DMS53 treated with DMSO at 0.1 percent for 48 hours (cell line): ENCODE results near the gene LRRTM3.

Source experiments
- DNase-seq: peaks from one replicate; lab custom pipeline; 2025; ENCODE audit not compliant: unreplicated experiment; lab: John Stamatoyannopoulos, UW

LRRTM3 gene

DNA sequence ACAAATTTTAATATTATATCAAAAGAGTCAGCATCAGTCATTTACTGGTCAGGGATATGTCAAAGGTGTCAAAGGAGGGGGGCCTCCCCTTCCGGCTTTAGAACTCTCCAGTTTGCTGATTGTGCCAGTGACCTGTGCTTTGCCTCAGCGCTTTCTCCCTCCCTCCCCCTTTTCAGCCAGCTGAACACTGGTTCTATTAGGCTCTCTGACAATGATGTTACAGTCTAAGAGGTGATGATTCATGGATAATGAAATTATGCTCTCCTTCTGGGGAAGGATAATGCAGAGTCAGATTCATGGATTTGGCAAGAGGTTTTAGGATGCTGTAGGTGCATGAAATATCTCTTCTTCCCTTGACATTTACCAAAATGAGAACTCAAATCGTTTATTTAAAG is 6.1 kb downstream of the LRRTM3 start:
- no peak for DNase-seq

DNA sequence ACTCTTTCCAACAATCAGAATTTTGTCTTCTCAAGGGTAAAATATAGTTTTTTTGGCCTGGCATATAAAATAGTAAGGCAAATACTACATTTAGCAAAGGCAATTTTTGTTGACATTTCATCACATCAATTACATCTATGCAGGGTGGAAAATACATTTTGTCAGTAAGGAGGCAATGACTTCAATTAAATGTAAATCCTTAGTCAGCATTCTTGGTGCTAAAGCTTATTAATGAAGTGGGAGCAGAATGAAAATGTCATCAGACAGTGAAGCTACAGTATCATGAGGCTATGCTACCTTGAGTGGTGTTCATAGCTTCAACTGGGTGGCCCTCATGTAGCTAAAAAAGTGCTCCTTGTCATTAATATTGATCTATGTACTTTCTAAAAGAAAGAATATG is 8.9 kb downstream of the LRRTM3 start:
- no peak for DNase-seq

DNA sequence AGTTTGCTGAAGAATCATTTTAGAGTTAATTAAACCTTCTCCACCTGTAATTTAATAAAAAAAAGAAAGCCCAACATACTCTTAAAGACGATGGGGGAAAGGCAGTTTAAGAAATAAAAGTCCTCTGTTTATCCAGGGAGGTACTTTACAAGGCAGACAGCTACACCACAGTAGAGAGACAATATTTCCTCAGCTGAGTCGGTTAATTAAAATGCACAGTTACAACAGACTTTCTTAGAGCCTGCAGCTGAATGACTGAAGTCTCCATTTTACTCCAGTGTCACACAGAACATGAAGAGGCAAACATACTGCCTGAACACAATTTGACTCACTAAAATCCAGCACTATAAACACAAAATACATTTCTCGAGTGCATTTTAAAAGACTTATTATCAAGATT is 15.1 kb downstream of the LRRTM3 start:
- no peak for DNase-seq

DNA sequence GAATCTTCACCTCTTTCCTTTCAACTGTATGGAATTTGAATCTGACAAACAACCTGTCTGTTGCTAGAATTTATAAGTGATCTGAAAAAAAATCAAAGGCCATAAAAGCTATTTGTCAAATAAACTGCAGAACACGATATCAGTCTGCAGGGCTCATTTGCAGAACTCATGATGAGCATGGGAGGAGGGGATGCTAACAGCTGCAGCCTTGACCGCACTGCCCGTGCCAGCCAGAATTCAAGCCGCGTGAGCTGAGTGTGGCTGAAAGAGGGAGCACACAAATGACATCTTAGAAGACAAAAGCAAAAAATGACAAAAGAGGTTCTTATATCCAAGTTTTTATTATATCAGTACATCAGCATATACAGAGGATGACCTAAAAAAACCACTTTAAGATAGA is 15.7 kb downstream of the LRRTM3 start:
- no peak for DNase-seq

DNA sequence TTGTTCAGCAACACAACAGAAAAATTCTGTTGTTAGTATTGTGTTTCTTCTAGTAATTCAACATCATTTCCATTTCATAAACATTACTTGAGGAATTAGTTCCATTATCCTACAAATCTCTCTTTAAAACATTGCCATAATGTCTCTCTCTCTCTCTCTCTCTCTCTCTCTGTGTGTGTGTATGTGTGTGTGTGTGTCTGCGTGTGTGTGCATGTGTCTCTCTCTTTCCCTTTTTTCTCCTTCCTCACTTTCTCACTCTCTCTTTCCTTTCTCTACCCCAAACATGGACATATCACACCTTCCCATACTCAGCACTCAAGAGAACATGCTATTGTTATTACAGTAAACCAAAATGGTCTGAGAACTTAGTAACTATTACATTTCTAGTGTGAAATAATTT is 16.6 kb downstream of the LRRTM3 start:
- DNase-seq = no peak

DNA sequence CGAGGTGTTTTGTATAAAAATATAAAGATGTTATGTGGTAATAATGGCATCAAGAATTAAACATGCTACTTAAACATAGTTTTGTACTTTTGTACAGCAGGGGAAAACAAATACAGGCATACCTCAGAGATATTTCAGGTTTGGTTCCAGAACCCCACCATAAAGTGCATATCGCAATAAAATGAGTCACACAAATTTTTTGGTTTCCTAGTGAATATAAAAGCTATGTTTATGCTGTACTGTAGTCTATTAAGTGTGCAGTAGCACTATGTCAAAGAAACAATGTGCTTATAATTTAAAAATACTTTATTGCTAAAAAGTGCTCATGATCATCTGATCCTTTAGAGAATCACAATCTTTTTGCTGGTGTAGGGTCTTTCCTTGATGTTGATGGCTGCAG is 17.8 kb downstream of the LRRTM3 start:
- no peak for DNase-seq

DNA sequence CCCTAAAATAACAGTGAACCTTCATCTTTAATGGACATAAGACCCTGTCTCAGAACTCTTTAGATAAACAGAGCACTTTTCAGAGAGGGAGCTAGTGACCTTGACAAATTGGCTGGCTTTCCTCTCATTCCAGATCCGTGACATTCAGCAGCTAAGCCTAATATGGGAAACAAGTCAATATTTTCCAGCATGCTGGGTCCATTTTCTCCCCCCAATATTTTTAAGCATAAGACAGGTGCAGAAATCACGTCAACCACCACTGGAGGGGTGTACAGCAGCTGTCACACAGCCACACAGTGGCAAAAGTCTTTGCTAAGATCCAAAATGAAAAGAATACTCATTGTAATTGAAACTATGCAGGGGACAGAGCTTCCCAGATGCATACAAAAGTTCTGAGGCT is 26.1 kb downstream of the LRRTM3 start:
- no peak for DNase-seq

DNA sequence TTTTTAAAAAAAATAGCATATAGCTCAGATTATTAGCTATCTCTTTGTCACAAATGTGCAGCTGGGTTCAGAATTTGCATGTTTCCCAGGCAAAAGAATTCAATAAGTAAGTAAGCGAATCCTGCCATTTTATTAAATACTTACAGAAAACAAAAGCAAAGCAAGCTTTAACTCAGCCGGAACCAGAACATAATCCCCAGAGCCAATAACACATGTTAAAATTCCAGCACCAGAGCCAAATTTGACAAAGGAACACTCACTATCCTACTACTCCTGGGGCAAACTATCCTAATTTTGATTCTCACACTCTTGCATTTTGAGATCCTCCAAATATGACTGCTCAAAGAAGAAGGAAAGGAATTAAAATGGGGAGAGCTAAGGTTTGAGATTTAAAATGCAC is 32.6 kb downstream of the LRRTM3 start:
- DNase-seq = no peak

DNA sequence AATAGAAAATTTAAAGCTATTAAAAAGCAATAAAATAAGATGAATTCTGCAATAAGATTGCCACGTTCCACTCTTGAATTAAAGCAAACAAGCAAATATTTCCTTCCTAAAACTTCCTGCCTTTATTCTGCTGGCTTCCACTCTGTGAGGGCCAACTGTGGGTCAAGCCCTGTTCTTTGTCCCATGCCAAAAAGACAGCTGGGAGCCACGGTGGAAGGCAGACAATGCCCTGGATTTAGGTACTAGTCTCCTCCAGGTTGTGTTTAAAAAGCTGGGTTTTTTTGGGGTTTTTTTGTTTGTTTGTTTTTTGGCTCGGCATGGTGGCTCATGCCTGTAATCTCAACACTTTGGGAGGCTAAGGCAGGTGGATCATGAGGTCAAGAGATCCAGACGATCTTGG is 39.1 kb downstream of the LRRTM3 start:
- DNase-seq = no peak

DNA sequence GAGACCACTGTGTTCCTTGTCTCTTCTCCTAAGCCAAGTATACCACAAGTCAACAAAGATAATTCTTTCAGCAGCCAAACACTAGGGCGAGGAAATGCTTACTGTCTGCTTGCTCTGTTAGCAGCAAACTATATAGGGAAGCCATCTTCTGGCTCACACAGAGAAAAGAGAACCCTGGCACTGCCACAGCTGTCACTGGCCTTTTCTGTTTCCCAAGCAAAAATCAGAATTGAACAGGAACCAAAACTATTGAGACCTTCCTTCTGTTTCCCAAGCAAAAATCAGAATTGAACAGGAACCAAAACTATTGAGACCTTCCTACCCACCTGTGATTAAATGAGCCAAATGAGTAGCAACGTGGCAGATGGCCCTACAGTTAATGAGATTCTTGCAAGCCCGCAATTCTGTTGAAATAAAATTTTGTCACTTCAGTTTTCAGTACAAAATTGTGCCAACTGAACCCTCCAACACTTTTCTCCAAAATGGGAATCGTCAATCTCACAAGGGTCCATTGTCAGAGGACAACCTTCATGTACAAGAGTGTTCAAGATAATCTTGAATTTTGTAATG is 54.5 kb downstream of the LRRTM3 start:
- no peak for DNase-seq

DNA sequence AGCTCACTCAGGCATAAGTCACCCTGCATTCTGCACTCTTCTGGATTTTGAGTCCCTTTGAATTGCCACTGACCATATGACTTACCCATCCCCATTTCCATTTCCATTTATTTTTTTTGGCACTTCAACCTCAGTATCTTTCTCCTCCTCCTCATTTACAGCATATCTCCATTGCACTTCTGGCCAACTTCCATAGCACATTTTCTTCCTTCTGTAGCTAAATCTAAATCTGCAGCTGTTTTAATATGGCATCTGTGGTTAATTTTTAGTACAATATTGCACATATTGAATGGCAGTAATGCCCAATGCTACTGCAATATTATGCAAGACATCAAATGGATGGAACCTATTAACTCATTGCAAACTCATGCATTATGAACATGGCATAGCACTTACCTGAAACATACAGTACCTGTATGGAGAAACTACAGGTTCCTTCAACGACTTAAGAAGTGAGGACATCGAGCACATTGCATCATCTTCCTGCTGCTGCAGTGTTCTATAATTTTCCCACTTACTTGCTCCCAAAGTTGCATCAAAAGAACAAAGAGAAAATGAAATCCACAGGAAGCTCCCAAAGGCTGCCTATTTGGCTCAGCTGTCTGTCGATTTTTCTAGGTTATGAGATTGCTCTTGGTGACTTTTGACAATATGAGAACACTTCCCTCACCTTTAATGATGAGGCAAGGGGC is 55.7 kb downstream of the LRRTM3 start:
- no peak for DNase-seq

DNA sequence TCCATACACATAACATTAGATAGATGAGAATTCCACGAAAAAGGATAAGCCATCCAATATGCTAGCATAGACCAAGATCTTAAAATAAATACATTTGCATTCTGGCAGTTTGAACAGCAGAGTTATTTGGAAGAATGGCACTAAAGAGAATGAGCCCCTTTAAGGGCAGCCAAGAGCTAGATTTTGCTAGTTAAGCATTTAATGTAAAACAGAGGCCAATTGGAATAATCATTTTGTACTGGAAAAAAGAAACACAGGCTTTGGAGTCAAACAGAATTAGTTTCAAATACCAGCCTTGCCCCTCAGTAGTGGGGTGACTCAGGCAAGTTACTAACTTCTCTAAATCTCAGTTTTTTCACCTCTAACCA is 56.2 kb downstream of the LRRTM3 start:
- no peak for DNase-seq

DNA sequence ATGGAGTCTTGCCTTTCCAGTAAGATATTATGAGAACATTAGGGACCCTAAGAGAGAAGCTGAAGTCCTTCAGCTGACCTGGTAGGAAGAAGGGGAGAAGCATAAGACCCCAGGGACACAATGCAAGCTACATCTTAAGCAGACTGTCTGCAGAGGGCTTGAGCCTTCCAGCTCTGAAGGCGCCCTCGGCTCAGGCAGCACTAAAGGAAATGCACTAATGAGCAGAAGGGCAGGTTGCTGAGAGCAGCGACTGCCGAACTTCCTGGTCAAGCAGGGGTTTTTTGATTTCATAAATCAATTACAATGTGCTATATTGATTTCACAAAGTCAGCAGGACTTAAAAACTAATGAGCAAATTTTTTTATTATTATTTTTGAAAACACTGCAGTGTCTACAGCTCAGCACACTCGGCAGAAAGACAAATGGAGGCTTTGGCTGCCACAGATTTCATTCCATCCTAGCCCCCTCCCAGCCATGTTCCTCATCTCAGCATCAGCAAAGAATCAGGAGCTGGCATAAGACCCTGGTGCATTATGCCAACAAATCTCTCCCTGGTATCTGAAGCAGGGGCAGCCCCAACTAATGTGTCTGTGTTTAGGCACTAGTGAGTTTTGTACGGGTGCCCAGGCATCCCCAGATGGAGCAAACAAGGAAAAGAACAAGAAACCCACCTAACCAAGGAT is 57.1 kb downstream of the LRRTM3 start:
- no peak for DNase-seq

DNA sequence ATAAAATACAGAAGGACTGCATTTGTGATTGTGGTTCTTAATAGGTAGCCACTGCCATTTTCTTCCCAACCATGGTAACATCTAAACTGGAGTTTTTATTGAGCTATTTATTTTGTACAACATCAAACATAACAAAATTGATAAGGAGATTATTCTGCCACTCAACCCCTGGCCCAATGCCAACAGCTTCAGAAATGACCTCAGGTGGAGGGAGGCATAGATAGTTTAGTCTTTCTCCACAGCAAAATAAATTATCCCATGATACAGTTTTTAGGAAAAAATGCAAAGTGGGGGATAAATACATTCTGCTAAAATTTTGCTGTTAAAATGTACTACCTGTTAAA is 57.6 kb downstream of the LRRTM3 start:
- DNase-seq = no peak

DNA sequence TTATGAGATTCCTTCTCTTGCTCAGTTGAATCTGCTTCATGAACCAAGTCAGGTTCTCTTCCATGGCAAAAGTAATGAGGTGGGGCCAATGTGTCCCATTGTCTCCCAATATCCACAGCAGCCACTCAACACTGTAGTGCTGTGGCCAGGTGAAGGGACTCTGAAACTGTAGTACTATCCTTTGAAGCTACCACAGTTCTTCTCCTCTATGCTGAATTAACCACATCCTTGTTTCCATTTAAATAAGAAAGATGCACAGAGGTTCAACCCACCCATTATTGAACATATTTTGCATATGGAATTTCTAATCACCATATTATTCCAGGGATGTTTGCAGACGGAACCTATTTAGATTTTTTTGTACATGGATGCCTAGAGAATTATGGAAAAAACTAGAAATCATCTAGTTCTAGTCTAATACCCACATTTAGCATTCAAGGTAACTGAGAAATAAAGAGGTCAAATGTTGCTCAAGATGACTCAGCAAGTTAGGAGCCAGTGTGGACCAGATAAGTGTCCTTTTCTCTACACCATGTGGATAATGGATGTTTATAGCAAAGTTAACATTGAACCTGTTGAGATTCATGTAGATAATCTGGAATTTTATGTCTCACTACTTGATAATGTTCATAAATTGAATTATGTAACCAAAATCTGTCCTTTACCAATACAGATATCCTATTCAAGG is 64.5 kb downstream of the LRRTM3 start:
- no peak for DNase-seq

DNA sequence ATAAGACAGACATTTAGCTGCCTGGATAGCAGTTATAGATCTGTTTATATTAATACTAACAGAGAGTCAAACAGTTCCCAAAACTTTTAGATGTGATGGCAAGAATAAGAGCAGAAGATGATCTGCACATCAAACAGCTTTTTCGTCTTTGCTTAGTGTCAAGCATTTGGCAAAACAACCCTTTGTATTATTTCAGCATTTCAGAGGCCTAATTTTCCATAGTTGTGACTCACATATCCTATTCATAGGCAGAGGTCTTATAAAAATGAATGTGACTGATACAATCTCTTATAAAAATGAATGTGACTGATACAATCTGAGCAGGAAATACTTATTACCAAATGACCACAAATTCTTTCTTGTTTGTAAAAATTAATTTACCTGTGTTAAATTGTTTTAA is 71.2 kb downstream of the LRRTM3 start:
- no peak for DNase-seq

DNA sequence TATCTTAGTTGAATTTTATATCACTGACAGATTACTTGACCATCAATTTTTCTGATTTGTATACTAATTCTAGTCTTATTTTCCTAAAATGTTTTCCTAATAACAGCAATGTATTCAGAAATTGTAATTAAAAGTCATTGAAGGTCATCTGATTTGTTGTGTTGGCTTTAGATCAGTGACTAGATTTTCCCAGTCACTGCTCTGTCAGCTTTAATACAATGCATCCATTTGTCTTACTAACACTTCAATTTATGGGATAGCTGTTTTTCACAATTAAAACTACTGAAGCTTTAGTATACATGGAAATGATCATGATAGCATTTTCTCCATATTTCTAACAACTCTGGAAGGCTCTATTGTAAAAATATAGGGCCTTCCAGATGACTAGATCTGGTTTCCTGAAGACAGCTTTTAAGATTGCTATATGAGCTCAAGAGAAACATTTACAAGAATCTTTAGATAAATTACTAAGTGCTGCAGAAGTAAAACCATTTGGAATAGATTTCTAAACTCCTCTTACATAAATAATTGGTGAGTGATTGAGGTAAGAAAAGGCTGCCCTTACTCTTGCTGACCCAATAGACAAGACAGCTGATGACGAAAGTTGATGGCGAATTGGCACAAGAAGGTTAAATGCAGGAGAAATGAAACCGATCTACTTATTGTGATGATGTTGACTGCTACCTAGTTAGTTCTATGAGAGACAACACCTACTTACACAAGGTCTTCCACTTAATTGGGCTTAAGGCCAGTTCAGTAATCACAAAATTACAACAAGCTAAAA is 74.1 kb downstream of the LRRTM3 start:
- no peak for DNase-seq

DNA sequence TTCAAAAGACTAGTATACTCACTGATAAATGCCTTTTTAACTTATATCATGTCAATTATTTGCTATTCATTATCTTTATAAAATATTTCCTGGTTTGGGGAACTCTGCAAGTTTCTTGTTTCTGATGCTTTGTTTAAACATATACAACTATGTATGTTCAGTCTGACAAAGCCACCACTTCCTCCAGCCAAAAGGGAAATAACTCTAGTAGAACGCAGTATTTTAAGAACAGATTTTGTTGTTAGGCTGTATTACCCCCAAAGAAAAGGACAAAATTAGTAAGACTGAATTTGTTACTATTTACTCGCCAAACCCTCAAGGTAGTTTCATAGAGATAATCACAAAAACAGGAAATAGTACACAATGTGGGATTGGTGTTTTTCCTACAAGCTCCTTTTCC is 78.9 kb downstream of the LRRTM3 start:
- DNase-seq = no peak

DNA sequence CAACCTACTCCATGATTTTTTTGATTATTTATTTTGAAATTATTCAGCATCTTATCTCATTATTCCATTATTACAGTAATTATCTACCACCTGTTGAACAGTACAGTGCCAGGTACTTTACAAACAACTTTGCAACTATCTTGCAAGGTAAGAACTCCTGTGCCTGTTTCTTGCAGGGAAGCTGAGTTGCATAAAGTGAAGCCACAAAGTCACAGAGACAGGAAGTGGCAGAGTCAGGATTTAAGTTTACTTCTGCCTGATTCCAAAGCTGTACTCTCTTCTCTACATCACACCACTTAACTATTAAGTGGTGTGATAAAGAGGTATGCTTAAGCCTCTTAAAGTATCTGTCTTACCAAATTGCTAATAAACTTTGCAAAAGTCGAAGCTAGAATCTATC is 80.1 kb downstream of the LRRTM3 start:
- no peak for DNase-seq

DNA sequence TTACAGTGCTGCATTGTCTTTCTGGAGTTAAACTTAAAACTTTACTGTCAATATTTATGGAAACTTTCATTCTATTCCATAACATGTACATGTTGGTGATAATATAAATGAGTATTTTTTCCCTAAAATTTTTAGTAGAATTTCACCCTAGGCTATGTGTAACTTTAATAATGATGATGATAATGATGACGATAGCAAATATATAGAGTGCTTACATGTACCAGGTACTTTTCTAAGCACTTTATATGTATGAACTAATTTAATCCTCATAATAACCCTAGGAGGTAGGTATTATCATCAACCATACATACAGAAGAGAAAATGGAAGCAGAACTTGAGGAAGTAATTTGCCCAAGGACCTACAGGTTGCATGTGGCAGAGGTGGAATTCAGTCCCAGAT is 85.6 kb downstream of the LRRTM3 start:
- DNase-seq = no peak

DNA sequence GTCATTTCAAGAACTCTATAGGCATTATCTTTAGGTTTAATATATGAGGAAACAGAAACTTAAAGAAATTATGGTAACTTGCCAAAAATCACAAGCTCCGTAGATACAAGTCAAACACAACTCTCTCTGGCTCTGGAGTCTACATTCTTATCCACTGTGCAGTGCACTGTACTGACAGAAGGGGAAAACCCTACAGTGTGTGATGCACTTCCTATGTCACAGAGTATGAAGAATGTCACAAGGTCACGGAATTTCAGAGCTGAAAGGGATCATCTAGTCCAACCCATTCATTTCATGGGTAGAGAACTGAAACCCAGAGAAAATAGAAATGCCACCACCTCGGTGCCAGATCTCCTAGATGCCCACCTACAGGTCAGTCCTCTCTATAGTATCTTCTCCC is 86.1 kb downstream of the LRRTM3 start:
- DNase-seq = no peak

DNA sequence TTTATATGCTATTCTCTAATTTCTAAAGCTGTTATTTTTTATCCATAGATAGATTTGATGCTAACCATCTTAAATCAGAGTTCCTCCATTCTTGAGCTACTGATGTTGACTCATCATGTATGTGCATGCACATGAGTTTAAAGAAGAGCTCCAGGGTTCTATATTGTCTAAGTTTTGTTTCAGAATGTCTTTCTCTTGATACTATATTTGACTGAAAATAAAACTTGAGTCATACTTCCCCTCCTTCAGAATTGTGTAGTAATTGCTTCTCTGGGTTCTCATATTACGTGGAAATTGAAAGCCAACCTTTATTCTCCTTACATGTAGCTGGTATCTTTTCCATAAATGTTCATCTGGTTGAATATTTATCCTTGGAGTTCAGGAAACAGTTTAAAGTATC is 89.4 kb downstream of the LRRTM3 start:
- DNase-seq = no peak
